Stimulated activated CD4-positive, alpha-beta T cell treated with anti-CD3 and anti-CD28 coated beads, Interleukin-1b, Interleukin-23, amount 100 ng/mL, for 24 hours (primary cell): ENCODE data around the gene GRHPR.
"Not testable (repeated sequence)": the region's sequence is repeated elsewhere in the genome, so short reads cannot be mapped to it uniquely, and the experiment has no call there.

Experiments used
- DNase-seq, 4 experiments: peaks; one replicate each; pipeline ENCODE4 v3.0.0-alpha.2; 2020; ENCODE audit warnings: low read depth in 4 of 4, low spot score in 1 of 4

GRHPR gene

DNA sequence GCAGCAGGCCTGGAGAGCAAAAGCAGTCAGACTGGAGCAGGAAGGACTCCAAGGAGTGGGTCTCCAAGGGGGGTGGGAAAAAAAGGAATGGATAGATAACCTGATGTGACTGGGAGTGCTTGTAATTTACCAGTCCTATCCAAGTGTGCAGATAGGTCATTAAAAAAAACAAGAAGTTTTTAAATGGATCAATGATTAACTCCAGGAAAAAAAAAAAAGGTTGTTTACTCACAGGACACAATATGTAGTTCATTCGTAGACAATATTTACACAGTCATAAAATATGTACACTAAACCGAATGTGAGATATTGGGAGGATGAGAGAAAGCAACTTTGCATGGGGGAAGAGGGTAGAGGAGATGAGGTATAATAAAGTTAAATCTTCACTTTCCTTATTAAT, 22.4 kb downstream of the GRHPR start:
- no peak for DNase-seq

GRCh38 chr9:37445832-37446231, 23.3 kb downstream of the GRHPR start:
- no peak for DNase-seq

GRCh38 chr9:37446401-37446800, 23.9 kb downstream of the GRHPR start:
- no peak for DNase-seq

- no peak for DNase-seq
Measured at GRCh38 chr9:37447111-37447510, 24.6 kb downstream of the GRHPR start.

DNA sequence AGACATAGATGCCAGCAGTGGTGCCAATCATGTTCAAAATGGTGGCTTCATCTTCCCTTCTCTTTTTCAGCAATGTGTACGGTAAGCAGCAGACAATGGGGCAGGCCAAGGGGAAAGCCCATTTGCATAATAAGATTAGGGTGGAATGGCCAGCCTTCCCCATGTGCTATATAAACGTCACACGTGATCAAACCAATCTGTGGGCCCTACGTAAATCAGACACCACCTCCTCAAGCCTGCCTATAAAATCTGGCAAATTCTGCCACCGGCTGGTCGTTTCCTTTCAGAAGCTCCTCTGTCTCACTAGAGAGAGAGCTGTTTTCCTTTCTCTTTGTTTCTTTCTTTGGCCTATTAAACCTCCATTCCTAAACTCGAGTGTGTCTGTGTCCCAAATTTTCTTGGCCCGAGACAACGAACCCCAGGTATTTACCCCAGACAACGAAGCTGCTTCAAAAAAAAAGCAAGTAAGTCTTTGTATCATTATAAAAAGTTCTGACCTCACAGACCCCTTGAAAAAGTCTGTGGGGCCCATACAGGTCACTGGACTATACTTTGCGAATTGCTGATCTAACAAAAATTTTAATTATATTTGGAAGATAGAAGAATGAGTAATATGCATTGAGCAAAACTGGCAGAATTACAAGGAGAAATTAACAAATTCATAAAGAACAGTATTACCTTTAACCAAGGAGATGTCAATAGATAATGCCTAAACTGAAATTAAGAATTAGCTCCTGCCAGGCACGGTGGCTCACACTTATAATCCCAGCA, 27.6 kb downstream of the GRHPR start:
- DNase-seq = no peak

- no peak for DNase-seq
Measured at GRCh38 chr9:37451628-37452027, 29.1 kb downstream of the GRHPR start.

DNA sequence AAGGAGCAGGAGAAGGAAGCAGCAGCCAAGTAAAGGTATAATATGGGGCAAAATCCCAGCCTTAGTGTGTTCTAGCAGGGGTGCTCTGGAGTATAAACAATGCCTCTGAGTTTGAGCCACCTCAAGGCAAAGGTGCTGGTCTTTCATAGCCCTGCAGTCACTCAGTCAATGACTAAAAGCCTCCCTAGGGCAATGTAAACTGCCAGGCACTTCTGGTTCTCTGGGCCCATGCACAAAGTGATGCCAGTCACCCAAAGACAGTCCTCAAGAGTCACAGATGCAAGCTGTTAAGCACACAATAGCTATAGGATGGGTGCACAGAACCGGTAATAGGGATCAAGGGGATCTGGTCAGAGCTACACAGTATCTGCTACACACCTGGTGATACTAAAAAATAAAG, 30.1 kb downstream of the GRHPR start:
- DNase-seq = no peak

GRCh38 chr9:37453827-37454226, 31.3 kb downstream of the GRHPR start:
- DNase-seq = no peak

DNA sequence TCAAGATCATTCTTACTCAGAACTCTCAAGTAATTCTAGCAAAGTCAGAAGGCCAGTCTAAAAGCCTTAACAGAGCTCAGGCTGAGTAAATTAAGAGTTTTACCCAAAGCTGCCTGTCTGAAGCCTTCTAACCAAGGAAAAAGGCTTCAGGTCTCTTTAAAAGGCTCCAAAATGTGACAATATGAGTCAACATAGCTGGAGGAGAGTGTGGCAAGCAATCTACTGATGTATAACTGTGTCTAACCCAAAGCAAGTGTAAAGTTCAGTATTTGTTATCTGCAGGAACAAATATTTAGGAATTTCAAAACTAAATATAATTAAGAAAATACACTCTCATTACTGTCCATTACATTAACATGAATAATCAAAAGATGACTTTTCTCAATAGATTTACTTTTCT, 31.7 kb downstream of the GRHPR start:
- no peak for DNase-seq

GRCh38 chr9:37455884-37456647, 33.6 kb downstream of the GRHPR start:
- no peak for DNase-seq

DNA sequence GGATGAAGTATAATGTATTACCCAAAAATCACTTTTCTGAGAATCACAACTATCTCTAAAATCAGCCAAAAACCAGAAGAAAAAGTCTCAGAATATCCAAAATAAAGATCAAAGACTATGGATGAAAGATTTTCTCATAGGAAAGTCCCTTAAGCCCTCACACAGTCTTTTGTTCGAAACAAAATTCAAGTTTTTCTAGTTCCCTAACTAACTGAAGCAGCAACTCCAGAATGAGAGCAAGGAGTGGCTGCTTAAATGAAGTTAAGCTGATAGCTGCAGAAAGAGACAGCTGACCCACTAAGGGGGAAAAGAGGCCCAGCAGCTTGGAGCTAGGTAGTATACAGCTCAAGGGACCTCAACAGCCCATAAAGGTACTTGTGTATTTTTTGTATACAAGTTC, 34.3 kb downstream of the GRHPR start:
- DNase-seq = no peak

DNA sequence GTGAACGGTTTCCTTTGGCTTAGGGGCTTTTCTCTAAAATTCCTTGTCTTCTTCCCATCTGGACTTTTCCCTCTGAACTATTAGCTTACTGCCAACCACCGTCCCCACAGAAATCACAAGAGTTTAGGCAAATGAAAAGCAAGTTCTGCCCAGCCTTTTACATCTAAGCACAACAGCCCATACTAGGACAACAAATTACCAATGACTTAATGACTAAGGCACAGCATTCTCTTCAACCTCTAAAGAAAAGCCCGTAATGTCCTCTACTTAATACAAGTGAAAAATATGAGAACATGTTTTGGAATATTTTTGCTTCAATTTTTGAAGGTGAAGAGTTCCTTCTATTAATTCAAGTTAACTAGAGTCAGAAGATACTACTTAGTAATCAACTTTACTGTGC, 41.5 kb downstream of the GRHPR start:
- no peak for DNase-seq

GRCh38 chr9:37464426-37465248, 42.1 kb downstream of the GRHPR start:
- DNase-seq = peak; percentile 42 to 73 (median 60)

DNA sequence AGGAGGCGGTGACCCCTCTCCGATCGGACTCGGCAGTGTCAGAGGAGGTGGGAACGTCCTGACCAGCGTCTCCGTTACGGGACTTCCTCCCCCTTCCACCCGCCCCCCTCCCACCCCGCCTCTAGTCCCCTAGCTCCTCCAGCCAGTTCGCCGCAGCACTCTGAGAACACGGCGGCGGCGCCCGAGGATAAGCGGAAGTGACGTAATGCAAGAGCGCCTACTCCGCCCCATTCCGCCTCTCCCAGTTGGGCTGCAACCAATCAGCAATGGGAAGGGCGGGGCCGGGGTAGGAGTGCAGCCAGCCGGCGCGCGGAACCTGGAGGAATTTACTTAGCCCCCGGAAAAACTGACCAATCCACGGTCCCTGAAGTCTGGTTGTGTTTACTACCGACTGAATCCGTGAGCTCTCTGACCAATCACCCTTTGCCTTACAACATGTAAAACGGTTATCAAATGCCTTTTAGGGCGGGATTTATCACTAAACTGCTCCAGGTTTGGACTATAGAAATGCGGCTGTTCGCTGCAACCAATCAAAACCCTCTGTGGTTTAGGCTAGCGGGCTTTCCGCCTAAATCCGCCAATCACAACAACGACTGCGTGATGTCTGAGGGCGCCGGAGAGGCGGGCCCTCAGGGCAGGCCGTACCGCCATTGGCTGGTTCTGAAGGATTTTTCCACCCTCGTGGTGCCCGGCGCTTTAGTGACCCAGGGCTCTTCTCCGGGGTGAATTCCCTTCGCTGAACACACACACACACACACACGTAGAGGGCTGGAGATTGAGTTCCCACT, 42.9 kb downstream of the GRHPR start, which contains the start of gene ZBTB5:
ZBTB5 (minus strand) TSS at position 202 of the 788 bp plus-strand sequence. CDS start 22,899 bp downstream, outside the sequence.
- DNase-seq = peak; percentile 97 to 99 (median 98)

DNA sequence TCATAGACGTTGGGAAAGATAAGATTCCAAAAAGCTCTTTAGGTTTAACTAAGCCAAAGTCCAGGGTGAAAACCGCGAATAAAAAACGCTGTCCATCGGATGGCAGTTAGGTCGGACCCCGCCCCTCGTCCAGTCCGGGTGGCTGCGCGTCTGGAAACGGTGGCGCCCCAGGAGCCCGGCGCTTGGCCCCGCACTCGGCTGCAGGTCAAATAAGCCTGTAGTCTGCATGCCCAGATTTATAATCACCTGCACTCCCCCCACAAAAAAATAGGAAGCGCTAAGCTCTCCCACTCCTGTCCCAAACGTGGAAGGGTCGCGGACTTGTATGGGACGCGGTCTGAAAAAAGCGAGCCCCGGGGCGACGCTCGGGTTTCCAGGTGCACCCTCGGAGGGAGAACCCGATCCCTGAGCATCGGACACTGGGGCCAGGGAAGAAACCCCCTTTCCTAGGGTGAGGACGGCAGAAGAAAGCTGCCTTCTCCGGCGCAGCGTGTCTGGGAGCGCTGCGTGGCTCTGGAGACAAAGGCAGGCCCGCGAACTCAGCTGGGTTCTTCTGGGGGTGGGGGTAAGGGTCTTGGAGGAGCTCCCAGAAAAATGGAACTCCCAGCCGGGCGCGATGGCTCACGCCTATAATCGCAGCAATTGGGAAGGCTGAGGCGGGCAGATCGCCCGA, 43.7 kb downstream of the GRHPR start:
- peak in 2 of 4 experiments; percentile 22 for DNase-seq

- not testable (repeated sequence) for DNase-seq
Measured at GRCh38 chr9:37467530-37467929, 45.0 kb downstream of the GRHPR start.

DNA sequence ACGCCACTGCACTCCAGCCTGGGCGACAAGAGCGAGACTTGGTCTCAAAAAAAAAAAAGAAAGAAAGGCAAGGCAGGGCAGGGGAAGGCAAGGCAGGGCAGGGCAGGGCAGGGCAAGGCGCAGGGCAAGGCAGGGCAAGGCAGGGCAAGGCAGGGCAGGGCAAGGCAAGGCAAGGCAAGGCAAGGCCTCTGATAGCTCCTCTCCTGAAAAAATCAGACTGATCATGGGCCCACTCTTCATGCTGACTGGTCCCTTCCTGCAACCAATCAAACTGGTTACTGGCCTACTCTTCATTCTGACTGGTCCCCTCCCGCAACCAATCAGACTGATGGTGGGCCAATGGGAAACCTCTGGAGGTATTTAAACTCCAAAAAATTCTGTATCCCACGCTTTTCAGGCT, 46.1 kb downstream of the GRHPR start:
- no peak for DNase-seq

GRCh38 chr9:37471942-37472684, 49.6 kb downstream of the GRHPR start:
- DNase-seq = no peak

DNA sequence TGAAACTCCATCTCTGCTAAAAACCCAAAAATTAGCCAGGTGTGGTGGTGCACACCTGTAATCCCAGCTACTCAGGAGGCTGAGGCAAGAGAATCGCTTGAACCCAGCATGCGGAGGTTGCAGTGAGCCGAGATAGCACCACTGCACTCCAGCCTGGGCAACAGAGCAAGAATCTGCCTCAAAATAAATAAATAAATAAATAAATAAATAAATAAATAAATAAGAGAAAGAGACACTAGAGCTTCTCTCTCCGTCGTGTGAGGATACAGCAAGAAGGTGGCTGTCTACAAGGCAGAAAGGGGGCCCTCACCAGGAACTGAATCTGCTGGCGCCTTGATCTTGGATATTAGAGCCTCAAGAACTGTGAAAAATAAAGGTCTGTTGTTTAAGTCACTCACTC, 51.5 kb downstream of the GRHPR start:
- DNase-seq = not testable (repeated sequence)
